Thyroid gland (tissue), 4 donors: ENCODE measurements around the gene BEND3.

Source experiments
- POLR2A ChIP-seq, 2 donors: fragments of 450-650 bp; IDR thresholded peaks; one replicate each; pipeline ENCODE4 v1.6.1; 2017; ENCODE audit warnings: antibody characterized with exemption in 2 of 2, mild to moderate bottlenecking in 2 of 2, moderate library complexity in 1 of 2
- TF ChIP-seq, protein P1 (sequence below), 6 experiments: fragments of 200-600 bp in 3 of 6; fragments of 450-650 bp in 3 of 6; sonication (generic) in 3 of 6; IDR thresholded peaks; one replicate each; pipeline ENCODE4 v1.5.1; 2016 to 2019; ENCODE audit warnings: antibody characterized with exemption in 6 of 6, mild to moderate bottlenecking in 2 of 6, inconsistent platforms in 1 of 6, moderate library complexity in 1 of 6

DNA sequence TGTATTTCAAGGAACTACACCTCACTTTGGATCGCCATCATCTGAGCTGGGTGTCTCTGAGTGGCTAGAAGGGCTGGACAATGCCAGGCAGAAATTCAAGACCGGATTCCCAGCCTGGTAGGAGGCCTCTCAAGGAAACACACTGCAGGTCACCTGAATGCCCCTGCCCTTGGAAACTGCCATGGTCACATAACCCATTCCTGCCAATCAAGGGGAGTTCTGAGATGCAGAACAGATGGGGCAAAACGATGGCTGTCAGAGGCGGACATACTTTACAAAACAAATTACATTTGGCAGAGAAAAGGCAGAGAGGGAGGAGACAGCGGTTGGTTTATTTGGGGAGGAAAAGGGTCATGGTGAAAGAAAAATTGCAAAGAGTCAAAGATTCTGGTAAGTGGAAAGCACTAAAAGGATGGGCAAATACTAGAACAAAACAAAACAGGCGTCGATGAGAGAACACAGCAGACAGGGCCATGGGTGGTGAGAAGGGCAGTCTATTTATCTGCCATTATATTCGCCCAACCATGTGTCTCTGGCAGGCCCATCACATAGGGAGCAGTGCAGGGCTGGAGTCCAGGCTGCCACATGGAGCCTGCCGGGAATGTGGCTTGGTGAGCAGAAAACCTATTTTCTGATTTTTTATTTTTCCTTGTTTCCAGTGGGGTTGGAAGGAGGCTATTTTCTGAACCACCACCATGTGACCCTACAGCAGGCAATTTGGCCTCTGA lies 13.5 kb downstream of the BEND3 start:
- TF ChIP-seq, protein P1, sequence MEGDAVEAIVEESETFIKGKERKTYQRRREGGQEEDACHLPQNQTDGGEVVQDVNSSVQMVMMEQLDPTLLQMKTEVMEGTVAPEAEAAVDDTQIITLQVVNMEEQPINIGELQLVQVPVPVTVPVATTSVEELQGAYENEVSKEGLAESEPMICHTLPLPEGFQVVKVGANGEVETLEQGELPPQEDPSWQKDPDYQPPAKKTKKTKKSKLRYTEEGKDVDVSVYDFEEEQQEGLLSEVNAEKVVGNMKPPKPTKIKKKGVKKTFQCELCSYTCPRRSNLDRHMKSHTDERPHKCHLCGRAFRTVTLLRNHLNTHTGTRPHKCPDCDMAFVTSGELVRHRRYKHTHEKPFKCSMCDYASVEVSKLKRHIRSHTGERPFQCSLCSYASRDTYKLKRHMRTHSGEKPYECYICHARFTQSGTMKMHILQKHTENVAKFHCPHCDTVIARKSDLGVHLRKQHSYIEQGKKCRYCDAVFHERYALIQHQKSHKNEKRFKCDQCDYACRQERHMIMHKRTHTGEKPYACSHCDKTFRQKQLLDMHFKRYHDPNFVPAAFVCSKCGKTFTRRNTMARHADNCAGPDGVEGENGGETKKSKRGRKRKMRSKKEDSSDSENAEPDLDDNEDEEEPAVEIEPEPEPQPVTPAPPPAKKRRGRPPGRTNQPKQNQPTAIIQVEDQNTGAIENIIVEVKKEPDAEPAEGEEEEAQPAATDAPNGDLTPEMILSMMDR (IDR thresholded peaks at IDR 0.05): no peak
- no peak for TF ChIP-seq POLR2A (IDR thresholded peaks at IDR 0.05)
